Pancreas (tissue), 10 donors: ENCODE measurements around the gene CD24. TPM values are rescaled to one million over a fixed set of nuclear protein-coding genes. Genes with fewer than 3 reads are reported as not detected.
A peak's percentile ranks its signal among the peaks of the same experiment; 100 is the strongest.

ENCODE experiments used
- ATAC-seq, 4 donors: fragments of 200-7000 bp; cut with Tn5 transposase; one replicate each; pipeline versions ENCODE4 v1.8.0 to v1.9.1; 2020; ENCODE audit warnings: mild to moderate bottlenecking in 4 of 4, moderate library complexity in 4 of 4
- DNase-seq, 6 donors: peaks; one replicate each; pipeline ENCODE4 v3.0.0-alpha.2; 2020
- FAIRE-seq: peaks from 2 replicates; lab custom pipeline; 2012; peaks lifted over from hg19 to GRCh38; lab: Jason Lieb, UNC
- H3K27ac ChIP-seq, 4 donors: fragments of 200-600 bp; sonication (generic); 1 replicate in 3 of 4; 2 replicates in 1 of 4; pipeline versions ENCODE4 v1.5.0 to v1.8.0; 2020
- H3K27me3 ChIP-seq, 4 donors: fragments of 200-600 bp; one replicate each; pipeline ENCODE4 v1.8.0; 2021
- H3K36me3 ChIP-seq, 3 donors: fragments of 200-600 bp; sonication (generic) in 1 of 3; one replicate each; pipeline versions ENCODE4 v1.5.0 to v1.8.0; 2020 to 2021
- H3K4me1 ChIP-seq, 3 donors: fragments of 200-600 bp; one replicate each; pipeline ENCODE4 v1.8.0; 2021
- H3K4me3 ChIP-seq, 4 donors: fragments of 200-600 bp; sonication (generic) in 2 of 4; one replicate each; pipeline versions ENCODE4 v1.5.0 to v1.8.0; 2020 to 2021
- H3K9me3 ChIP-seq, 4 donors: fragments of 200-600 bp; one replicate each; pipeline ENCODE4 v1.8.0; 2021
- CTCF ChIP-seq, 4 donors: fragments of 200-600 bp; sonication (generic) in 3 of 4; IDR thresholded peaks; one replicate each; pipeline versions ENCODE4 v1.5.0 to v1.8.0; 2021; ENCODE audit warnings: antibody characterized with exemption in 4 of 4
- whole genome bisulfite sequencing, 2 donors: extraction: QIAGEN DNeasy Blood & Tissue Kit; methylation state at CpG; one replicate each; pipeline ENCODE4 v1.1.7; 2013; 5-methylcytosine and 5-hydroxymethylcytosine counted together
- intact Hi-C, 3 donors: fragments of 100-400 bp; cut with DNase I; formaldehyde crosslinking; loops; one replicate each; pipeline versions ENCODE4 v1.11.1 to v1.14.2; 2022
- polyA plus RNA-seq, 2 donors: library from polyadenylated mRNA; stranded (reverse); fragments of 200-250 nt; gene quantifications; one replicate each; pipeline ENCODE4 v1.2.3, GENCODE V29; 2013
- total RNA-seq, 6 donors: library from RNA; stranded (reverse); fragmentation: NEBNext Ultra II Directional in 4 of 6; extraction: Animal tissue kit (Norgen Biotek cat#: 25700) in 4 of 6; gene quantifications; one replicate each; pipeline versions ENCODE4 v1.2.1 to v1.2.4, GENCODE V29; 2021 to 2023
- donor health status: healthy with polysubstance abuse.
- donor health status: DM: no; HTN: no; CAD: no; lungs with moderate emphysema.
- donor health status: DM: no; HTN: no; CAD: no.
- donor health status: control.
- donor health status: control.
- donor health status: Bipolar disorder and iron deficiency.
- donor health status: DM: yes; HTN: yes; CAD: no.
- donor health status: DM: no; HTN: no; CAD: no.
- donor health status: DM: no; HTN: no; CAD: no.
- donor health status: DM: yes; HTN: yes; CAD: no.

The CD24 gene
- total and polyA plus RNA-seq, 8 donors = 333 to 874 (median 659) TPM

GRCh38 chr6:106925948-106926347 is 48.6 kb downstream of the CD24 start:
- H3K4me3 ChIP-seq = no peak overlapping the region
- ATAC-seq = no peak
- FAIRE-seq = no peak
- no peaks in the 10 kb centered on the region for H3K27me3 ChIP-seq
- H3K9me3 ChIP-seq = no peaks in the 10 kb centered on the region
- H3K36me3 ChIP-seq = no peaks in the 10 kb centered on the region
- no peak for DNase-seq
- no peak for TF ChIP-seq CTCF (IDR thresholded peaks at IDR 0.05)
- H3K4me1 ChIP-seq = peaks cover 0 to 23% (median 19%) of the 10 kb centered on the region in 3 donors
- intact Hi-C loops = no loop called here
- 73 to 77% methylated on average over 3 of the region's 3 CpGs for WGBS, 2 donors
- peak overlapping the region in 2 of 4 donors; percentile 74 to 80 for H3K27ac ChIP-seq

DNA sequence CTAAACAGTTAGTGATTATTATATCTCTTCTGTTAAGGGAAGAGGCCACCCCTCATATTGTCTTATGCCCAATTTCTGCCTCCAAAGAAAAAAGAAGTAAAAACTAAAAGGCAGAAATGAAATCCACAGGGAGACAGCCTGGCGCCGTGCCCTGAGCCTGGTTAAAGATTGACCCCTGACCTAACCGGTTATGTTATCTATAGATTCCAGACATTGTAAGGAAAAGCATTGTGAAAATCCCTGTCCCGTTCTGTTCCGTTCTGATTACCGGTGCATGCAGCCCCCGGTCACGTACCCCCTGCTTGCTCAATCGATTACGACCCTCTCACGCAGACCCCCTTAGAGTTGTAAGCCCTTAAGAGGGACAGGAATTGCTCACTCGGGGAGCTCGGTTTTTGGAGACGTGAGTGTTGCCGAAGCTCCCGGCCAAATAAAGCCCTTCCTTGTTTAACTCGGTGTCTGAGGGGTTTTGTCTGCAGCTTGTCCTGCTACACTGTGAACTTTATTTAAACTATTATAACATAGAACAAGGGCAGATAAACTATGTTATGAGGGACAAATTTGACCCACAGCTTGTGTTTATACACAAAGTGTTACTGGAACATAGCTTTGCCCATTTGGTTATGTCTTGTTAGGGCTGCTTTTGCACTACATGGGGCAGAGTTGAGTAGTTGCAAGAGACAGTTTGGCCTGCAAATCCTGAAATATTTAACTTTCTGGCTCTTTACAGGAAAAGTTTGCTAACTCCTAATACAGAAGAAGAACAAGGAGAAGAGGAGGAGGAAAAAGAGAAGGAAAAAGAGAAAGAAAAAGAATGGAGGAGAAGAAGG is 49.6 kb downstream of the CD24 start:
- 1 to 6% methylated on average over 17 of the region's 17 CpGs for WGBS, 2 donors
- Histone ChIP-seq H3K27ac (peak overlapping the region in 3 of 4 donors; percentile 24 to 80 (median 74)), H3K36me3 (no peaks in the 10 kb centered on the region), H3K4me1 (peaks cover 0 to 23% (median 19%) of the 10 kb centered on the region in 3 donors), H3K9me3 (no peaks in the 10 kb centered on the region), H3K4me3 (peak overlapping the region in 2 of 4 donors; percentile 18 to 32), H3K27me3 (no peaks in the 10 kb centered on the region)
- intact Hi-C loops = no loop called here
- FAIRE-seq = no peak
- peak; percentile 74 to 83 (median 78) for ATAC-seq
- peak; percentile 78 to 95 (median 86) for DNase-seq
- TF ChIP-seq CTCF (IDR thresholded peaks at IDR 0.05) = no peak

GRCh38 chr6:106922626-106923025 is 51.9 kb downstream of the CD24 start:
- FAIRE-seq (no peak), DNase-seq (no peak), ATAC-seq (no peak)
- WGBS, 2 donors = 90 to 91% methylated on average over 4 of the region's 4 CpGs
- Histone ChIP-seq H3K27ac (no peak overlapping the region), H3K27me3 (no peaks in the 10 kb centered on the region), H3K9me3 (no peaks in the 10 kb centered on the region), H3K4me3 (no peak overlapping the region), H3K36me3 (no peaks in the 10 kb centered on the region), H3K4me1 (peaks cover 0 to 23% (median 22%) of the 10 kb centered on the region in 3 donors)
- TF ChIP-seq CTCF (IDR thresholded peaks at IDR 0.05) = no peak
- intact Hi-C loops = no loop called here

Other genes with a start within 250 kb of the CD24 start
- gene MTRES1, start 53.5 kb upstream of the CD24 start, total RNA-seq = 1 to 10 TPM; 4.3 to 8.6 (median 6.3) TPM
- gene MTRES1, start 53.5 kb upstream of the CD24 start, polyA plus RNA-seq = 10 to 100 TPM; 15.3 to 16.3 TPM
- gene BEND3, start 140.8 kb upstream of the CD24 start, total RNA-seq = 1 to 10 TPM; 1.4 to 3.4 (median 2.5) TPM
- under 1 TPM; 0.77 to 0.87 TPM for gene BEND3, start 140.8 kb upstream of the CD24 start, polyA plus RNA-seq